ENCODE results near the gene FLRT3. TPM values are rescaled to one million over a fixed set of nuclear protein-coding genes. Genes with fewer than 3 reads are reported as not detected.

FLRT3 gene
- total RNA-seq, 1 donor from 2014 or later: 60.7 TPM

DNA sequence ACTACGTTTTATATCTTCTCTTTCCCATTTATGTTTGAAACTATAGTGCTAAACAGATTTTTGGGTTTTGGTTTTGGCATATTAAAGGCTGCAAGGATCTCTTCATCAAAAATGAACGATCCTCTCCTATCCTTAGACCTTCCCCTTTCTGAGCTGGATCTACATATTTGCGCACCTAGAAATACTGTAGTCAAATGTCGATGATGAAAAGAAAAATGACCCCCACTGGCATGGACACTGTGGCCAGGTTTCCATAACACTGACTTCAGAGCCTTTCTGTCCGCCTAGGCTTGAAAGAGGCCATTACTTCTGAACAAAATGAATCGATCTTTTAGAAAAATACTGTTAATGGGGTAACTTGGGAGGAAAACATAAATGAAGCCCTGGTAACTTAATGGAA, 5.8 kb downstream of the FLRT3 start:
- Histone ChIP-seq H3K4me1 (no peaks in the 10 kb centered on the region), H3K36me3 (peaks cover 6% of the 10 kb centered on the region), H3K27me3 (ENCODE audit: low read depth) (no peaks in the 10 kb centered on the region), H3K9me3 (no peaks in the 10 kb centered on the region), H3K27ac (no peak overlapping the region), H3K4me3 (peak overlapping the region; percentile 53)
- DNase-seq (no peak), ATAC-seq (peak in 1 of 2 donors; percentile 13)
- TF ChIP-seq, protein P1, sequence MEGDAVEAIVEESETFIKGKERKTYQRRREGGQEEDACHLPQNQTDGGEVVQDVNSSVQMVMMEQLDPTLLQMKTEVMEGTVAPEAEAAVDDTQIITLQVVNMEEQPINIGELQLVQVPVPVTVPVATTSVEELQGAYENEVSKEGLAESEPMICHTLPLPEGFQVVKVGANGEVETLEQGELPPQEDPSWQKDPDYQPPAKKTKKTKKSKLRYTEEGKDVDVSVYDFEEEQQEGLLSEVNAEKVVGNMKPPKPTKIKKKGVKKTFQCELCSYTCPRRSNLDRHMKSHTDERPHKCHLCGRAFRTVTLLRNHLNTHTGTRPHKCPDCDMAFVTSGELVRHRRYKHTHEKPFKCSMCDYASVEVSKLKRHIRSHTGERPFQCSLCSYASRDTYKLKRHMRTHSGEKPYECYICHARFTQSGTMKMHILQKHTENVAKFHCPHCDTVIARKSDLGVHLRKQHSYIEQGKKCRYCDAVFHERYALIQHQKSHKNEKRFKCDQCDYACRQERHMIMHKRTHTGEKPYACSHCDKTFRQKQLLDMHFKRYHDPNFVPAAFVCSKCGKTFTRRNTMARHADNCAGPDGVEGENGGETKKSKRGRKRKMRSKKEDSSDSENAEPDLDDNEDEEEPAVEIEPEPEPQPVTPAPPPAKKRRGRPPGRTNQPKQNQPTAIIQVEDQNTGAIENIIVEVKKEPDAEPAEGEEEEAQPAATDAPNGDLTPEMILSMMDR (IDR thresholded peaks at IDR 0.05): no peak
- intact Hi-C loops (cut with DNase I): no loop called here

DNA sequence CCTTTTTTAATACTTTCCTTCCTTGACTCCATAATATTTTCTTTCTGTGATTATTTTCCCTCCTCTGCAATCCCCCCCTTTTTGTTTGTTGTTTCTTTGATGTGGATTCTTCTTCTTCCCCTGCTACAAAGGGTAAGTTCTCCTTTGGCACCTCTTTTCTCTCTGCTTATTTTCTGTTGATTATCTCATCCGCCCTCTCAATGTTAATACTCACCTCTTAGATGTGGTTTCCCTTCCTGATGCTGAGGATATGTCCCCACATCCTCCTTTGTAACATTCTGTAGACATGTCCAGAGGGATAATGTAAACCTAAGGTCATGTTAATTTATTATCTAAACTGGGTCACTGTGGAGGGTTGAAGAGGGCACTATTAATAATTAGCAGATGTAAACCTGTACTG, 17.7 kb downstream of the FLRT3 start:
- TF ChIP-seq, protein P1 (IDR thresholded peaks at IDR 0.05): no peak
- DNase-seq (no peak), ATAC-seq (no peak)
- Histone ChIP-seq H3K27me3 (ENCODE audit: low read depth) (no peaks in the 10 kb centered on the region), H3K4me1 (no peaks in the 10 kb centered on the region), H3K27ac (no peak overlapping the region), H3K9me3 (no peaks in the 10 kb centered on the region), H3K36me3 (no peaks in the 10 kb centered on the region), H3K4me3 (no peak overlapping the region)
- intact Hi-C loops (cut with DNase I): no loop called here

DNA sequence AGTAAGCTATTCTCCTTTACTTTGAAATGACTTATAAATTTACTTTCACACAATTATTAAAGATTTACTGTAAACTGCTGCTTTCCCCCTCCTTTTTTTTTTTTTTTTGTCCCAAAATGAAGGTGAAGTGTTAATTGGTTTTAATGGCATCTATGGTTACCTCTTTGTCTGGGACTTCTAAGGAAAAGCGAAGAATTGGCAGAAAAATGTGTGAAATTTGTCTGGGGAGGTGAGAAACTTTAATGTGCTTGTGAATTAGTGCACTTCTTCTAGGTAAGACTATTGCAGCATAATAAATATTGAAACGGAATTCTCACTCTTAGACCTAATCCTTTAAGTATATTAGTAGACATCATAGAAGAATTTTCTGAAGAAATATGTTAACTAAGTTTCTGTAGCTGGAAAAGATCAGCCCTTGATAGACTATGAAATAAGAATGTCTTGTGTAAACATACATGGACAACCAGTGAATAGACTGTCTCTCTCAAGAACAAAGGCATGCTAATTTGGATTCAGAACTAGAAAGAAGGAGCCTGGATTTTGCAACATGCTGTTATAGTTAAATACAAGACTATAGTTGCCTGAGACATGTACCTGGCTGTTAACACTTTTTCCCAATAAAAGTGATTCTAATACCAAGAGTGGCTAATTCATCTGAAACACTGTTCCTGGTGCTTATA, 23.9 kb downstream of the FLRT3 start:
- ATAC-seq (no peak), DNase-seq (no peak)
- Histone ChIP-seq H3K27ac (no peak overlapping the region), H3K36me3 (no peaks in the 10 kb centered on the region), H3K4me3 (no peak overlapping the region), H3K9me3 (no peaks in the 10 kb centered on the region), H3K27me3 (ENCODE audit: low read depth) (no peaks in the 10 kb centered on the region), H3K4me1 (no peaks in the 10 kb centered on the region)
- intact Hi-C loops (cut with DNase I): no loop called here
- TF ChIP-seq, protein P1 (IDR thresholded peaks at IDR 0.05): no peak

DNA sequence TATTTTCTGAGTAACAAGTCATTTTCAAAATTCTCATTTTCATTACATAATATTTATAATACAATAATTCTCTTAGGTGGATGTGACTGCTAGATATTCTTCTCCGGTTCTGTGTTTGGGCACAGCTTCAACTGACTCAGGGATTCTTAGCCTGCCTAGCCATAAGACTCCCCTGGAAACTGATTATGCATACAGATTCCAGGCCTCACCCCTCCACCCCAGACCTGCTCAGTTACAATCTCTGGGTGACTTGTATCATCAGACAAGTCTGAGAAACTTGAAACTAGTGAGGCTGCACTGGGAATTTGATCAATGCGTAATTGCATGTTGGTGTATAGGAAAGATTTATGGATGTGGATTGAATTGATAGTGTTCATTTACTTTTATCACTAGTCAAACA, 25.4 kb downstream of the FLRT3 start:
- Histone ChIP-seq H3K9me3 (no peaks in the 10 kb centered on the region), H3K4me1 (no peaks in the 10 kb centered on the region), H3K27me3 (ENCODE audit: low read depth) (no peaks in the 10 kb centered on the region), H3K36me3 (no peaks in the 10 kb centered on the region), H3K4me3 (no peak overlapping the region), H3K27ac (no peak overlapping the region)
- no peak for DNase-seq
- TF ChIP-seq, protein P1 (IDR thresholded peaks at IDR 0.05): no peak
- no peak for ATAC-seq
- intact Hi-C loops (cut with DNase I): no loop called here

DNA sequence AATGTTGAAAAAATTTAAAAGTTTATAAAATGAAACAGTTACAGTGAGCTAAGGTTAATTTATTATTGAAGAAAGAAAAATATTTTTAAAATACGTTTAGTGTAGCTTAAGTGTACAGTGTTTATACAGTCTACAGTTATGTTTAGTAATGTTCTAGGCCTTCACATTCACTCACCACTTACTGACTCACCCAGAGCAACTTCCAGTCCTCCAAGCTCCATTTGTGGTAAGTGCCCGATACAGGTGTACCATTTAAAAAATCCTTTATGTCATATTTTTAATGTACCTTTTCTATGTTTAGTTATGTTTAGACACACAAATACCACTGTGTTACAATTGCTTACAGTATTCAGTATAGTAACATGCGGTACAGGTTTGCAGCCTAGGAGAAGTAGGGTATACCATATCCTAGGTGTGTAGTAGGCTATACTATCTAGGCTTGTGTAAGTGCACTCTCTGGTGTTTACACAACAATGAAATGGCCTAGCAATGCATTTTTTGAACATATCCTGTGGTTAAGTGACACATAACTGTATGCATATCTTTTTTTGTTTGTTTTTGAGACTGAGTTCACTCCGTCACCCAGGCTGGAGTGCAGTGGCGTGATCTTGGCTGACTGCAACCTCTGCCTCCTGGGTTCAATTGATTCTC, 26.3 kb downstream of the FLRT3 start:
- no peaks in the 10 kb centered on the region for H3K4me1 ChIP-seq
- ATAC-seq: no peak
- no peaks in the 10 kb centered on the region for H3K36me3 ChIP-seq
- H3K4me3 ChIP-seq: no peak overlapping the region
- intact Hi-C loops (cut with DNase I): no loop called here
- TF ChIP-seq, protein P1 (IDR thresholded peaks at IDR 0.05): no peak
- no peak for DNase-seq
- no peaks in the 10 kb centered on the region for H3K27me3 ChIP-seq (ENCODE audit: low read depth)
- H3K9me3 ChIP-seq: no peaks in the 10 kb centered on the region
- H3K27ac ChIP-seq: no peak overlapping the region

Data from lower lobe of right lung (tissue), 2 donors.